ENCODE measurements around the gene PCDHA4.

PCDHA4 gene

GRCh38 chr5:140855772-140856674 lies 49.2 kb downstream of the PCDHA4 start, which contains the start of gene PCDHA10 (continued):
- TF ChIP-seq KLF17 (tag by site-specific recombination; IDR thresholded peaks at IDR 0.05) (no peak), ZNF169 (tag by site-specific recombination; IDR thresholded peaks at IDR 0.05) (no peak), ZNF121 (tag by site-specific recombination; IDR thresholded peaks at IDR 0.05) (no peak), ZNF600 (tag by site-specific recombination; IDR thresholded peaks at IDR 0.05) (0 out of 2 replicates have a peak, but pooled peaks have one; percentile 22)

GRCh38 chr5:140857177-140857986 lies 50.5 kb downstream of the PCDHA4 start:
- ChIA-PET POLR2A (no interaction called here), CTCF (interaction anchor here (0.6 to 2.0 kb wide), 7 partner anchors 8 to 189 kb away, joined by 3 to 20 read pairs (median 6); partner anchors contain the start of genes PCDHA11, PCDHA12 and PCDHA8)
- TF ChIP-seq ZSCAN18 (tag by site-specific recombination; IDR thresholded peaks at IDR 0.05) (no peak), ZNF202 (tag by site-specific recombination; IDR thresholded peaks at IDR 0.05; ENCODE audit: borderline replicate concordance) (0 out of 2 replicates have a peak, but pooled peaks have one; percentile 24), REST (tag by site-specific recombination; IDR thresholded peaks at IDR 0.05) (peak; percentile 29; the same call in 1 of the 2 replicates)
- Histone ChIP-seq H3K4me1 (ENCODE audit: control insufficient read depth, insufficient read depth, low read length) (no peaks in the 10 kb centered on the region), H3K9me3 (ENCODE audit: control insufficient read depth, insufficient read depth, low read depth, low read length) (no peaks in the 10 kb centered on the region; the same call in none of the 2 replicates), H3K27ac (ENCODE audit: extremely low read depth, low read depth, low read length) (no peak overlapping the region), H3K4me3 (ENCODE audit: low read depth, low read length) (no peak overlapping the region), H3K36me3 (ENCODE audit: control insufficient read depth in 2 of 2, insufficient read depth in 1 of 2, low read length in 2 of 2) (no peaks in the 10 kb centered on the region)

GRCh38 chr5:140857987-140858240 lies 51.0 kb downstream of the PCDHA4 start:
- H3K4me1 ChIP-seq (ENCODE audit: control insufficient read depth, insufficient read depth, low read length): no peaks in the 10 kb centered on the region
- no peak overlapping the region for H3K4me3 ChIP-seq (ENCODE audit: low read depth, low read length)
- H3K36me3 ChIP-seq (ENCODE audit: control insufficient read depth in 2 of 2, insufficient read depth in 1 of 2, low read length in 2 of 2): no peaks in the 10 kb centered on the region
- ChIA-PET CTCF (no interaction called here), POLR2A (no interaction called here)
- no peak overlapping the region for H3K27ac ChIP-seq (ENCODE audit: extremely low read depth, low read depth, low read length)
- H3K9me3 ChIP-seq (ENCODE audit: control insufficient read depth, insufficient read depth, low read depth, low read length): no peaks in the 10 kb centered on the region; the same call in none of the 2 replicates
- TF ChIP-seq ZNF654 (tag by site-specific recombination; IDR thresholded peaks at IDR 0.05; ENCODE audit: low read depth) (no peak), TSHZ1 (tag by site-specific recombination; IDR thresholded peaks at IDR 0.05; ENCODE audit: borderline replicate concordance) (no peak), MEIS1 (CRISPR knock-in tag; IDR thresholded peaks at IDR 0.05; ENCODE audit: borderline replicate concordance) (no peak), TCF7L2 (IDR thresholded peaks at IDR 0.05; ENCODE audit: borderline replicate concordance, low read depth, low read length) (no peak), ATF2 (tag by site-specific recombination; IDR thresholded peaks at IDR 0.05; ENCODE audit: low read depth) (no peak), REST (tag by site-specific recombination; IDR thresholded peaks at IDR 0.05) (no peak), ZNF391 (tag by site-specific recombination; IDR thresholded peaks at IDR 0.05; ENCODE audit: borderline replicate concordance, low read depth) (no peak), RBAK (tag by site-specific recombination; IDR thresholded peaks at IDR 0.05) (no peak)
